AG04449 (cell line): Measurements from ENCODE around the gene WWC1.

ENCODE experiments used
- CTCF ChIA-PET: fragments of 350-600 bp; formaldehyde crosslinking; extraction: SDS; loops from one replicate; lab custom pipeline; 2021; ENCODE audit warnings: antibody characterized with exemption; lab: Yijun Ruan, JAX
- POLR2A ChIA-PET: fragments of 400-600, 350-600 bp; formaldehyde crosslinking; extraction: SDS; loops from one replicate; lab custom pipeline; 2020; ENCODE audit warnings: antibody characterized with exemption, inconsistent platforms; lab: Yijun Ruan, JAX
- DNase-seq: peaks from one replicate; pipeline ENCODE4 v3.0.0-alpha.2; 2010; ENCODE audit warnings: low read depth, low spot score
- H3K4me3 ChIP-seq: 2 replicates; pipeline ENCODE4 v1.5.1; 2011; ENCODE audit warnings: low read depth, mild to moderate bottlenecking, control low read depth, low read length
- TF ChIP-seq, protein P1 (sequence below): IDR thresholded peaks from one replicate; pipeline ENCODE4 v1.5.1; 2011; ENCODE audit warnings: mild to moderate bottlenecking, moderate library complexity, low read length, control low read depth, inconsistent platforms; ENCODE audit not compliant: insufficient read depth; ENCODE audit errors: missing control alignments

The WWC1 gene

DNA sequence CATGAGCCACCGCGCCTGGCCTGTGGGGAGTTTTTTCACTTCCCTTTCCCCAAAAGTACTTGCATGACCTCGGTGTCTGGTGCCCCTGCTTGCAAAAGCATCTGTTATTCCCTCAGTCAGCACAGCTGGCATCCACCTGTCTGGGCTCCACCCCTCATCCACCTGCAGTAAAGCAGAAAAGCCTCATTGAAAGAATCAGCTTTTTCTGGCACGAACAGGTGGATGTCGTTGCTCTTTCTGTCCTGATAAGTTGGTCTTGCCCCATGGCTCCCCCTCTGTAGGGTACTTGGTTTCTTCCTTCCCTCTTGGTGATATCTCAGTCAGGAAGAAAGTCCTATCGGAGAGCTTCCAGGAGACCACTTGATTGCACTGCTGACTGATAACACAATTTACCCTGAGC, 37.4 kb downstream of the WWC1 start:
- no peak overlapping the region for H3K4me3 ChIP-seq
- ChIA-PET POLR2A (no interaction called here), CTCF (interaction anchor here (1.0 to 2.4 kb wide), 3 partner anchors 13 to 38 kb away, joined by 3 to 12 read pairs (median 6); no protein-coding TSS in a partner anchor)
- TF ChIP-seq, protein P1, sequence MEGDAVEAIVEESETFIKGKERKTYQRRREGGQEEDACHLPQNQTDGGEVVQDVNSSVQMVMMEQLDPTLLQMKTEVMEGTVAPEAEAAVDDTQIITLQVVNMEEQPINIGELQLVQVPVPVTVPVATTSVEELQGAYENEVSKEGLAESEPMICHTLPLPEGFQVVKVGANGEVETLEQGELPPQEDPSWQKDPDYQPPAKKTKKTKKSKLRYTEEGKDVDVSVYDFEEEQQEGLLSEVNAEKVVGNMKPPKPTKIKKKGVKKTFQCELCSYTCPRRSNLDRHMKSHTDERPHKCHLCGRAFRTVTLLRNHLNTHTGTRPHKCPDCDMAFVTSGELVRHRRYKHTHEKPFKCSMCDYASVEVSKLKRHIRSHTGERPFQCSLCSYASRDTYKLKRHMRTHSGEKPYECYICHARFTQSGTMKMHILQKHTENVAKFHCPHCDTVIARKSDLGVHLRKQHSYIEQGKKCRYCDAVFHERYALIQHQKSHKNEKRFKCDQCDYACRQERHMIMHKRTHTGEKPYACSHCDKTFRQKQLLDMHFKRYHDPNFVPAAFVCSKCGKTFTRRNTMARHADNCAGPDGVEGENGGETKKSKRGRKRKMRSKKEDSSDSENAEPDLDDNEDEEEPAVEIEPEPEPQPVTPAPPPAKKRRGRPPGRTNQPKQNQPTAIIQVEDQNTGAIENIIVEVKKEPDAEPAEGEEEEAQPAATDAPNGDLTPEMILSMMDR, result no peak
- no peak for DNase-seq

DNA sequence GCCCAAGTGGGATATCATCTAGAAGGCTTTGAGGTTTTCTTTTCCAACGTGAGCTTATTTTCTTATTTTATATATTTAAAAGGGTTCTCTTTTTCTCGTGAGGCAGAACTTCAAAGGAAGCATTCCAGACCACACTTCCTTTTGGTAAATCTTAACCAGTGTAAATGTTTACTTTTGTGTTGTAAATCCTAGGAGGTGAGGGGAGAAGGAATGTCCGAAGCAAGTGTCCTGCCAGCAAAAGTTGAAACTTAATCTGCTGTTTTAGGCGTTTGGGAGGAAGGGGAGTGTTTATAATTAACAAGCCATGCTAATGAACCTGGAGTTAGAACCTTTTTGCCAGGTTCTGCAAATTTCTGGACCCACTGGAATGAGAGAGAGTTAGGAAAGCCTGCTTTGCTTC, 37.9 kb downstream of the WWC1 start:
- no peak for DNase-seq
- no peak overlapping the region for H3K4me3 ChIP-seq
- TF ChIP-seq, protein P1, result no peak
- ChIA-PET CTCF (interaction anchor here (1.0 to 2.1 kb wide), 3 partner anchors 10 to 37 kb away, joined by 3 to 6 read pairs (median 3); no protein-coding TSS in a partner anchor), POLR2A (no interaction called here)

DNA sequence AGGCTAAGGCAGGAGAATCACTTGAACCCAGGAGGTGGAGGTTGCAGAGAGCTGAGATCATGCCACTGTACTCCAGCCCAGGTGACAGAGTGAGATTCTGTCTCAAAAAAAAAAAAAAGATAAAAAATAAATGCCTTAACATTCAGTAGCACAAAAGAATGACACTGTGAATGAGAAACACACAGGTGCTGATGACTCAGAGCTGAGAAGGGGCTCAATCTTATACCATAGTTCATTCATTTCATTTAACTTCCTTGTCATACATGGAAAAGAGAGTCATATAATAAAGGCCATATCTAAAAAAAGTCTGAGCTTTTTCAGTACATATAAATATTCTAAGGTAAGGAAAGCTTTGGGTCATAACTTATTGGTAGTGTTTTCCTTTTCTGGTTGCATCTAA, 40.6 kb downstream of the WWC1 start:
- CTCF ChIA-PET, result interaction anchor here (1.6 kb wide), 1 partner anchor 36 kb away, joined by 4 read pairs; no protein-coding TSS in a partner anchor
- TF ChIP-seq, protein P1, result no peak
- POLR2A ChIA-PET, result no interaction called here
- H3K4me3 ChIP-seq, result no peak overlapping the region
- no peak for DNase-seq

DNA sequence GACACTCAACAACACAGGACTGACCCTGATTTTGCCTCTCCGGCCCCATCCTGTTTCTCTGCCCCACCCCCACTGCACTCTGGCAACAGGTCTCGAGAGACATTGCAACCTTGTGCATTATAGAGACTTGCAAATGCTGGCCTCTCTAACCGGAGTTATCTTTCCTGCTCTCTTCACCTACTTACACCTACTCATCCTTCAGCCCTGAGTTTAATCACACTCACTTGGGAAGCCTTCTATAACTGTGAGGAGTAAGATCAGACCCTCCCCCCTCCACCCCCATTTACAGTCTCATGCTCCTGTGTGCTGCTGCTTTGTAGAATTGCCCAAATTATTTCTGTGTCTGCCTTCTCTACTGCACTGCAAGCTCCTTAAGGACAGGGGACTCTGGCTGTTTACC, 42.8 kb downstream of the WWC1 start:
- POLR2A ChIA-PET, result no interaction called here
- CTCF ChIA-PET, result no interaction called here
- no peak for DNase-seq
- no peak overlapping the region for H3K4me3 ChIP-seq
- TF ChIP-seq, protein P1, result no peak

DNA sequence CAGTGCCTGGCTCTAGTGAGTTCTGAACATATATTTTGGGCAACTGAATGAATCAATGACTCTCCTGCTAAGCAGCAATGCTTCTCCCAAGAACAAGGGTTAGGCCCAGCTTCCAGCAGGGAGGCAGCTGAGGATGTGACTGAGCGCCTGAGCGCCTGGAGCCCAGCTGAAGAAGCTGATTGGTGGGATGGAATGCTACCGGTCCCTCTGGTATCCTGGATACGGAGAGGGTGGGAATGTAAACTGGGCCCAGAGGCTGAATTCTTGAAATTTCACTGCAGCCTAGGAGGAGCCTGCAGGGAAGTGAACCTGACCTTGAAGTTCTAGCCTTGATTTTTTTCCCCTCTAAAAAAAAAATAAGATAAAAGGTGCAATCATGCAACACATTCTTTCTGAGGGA, 43.2 kb downstream of the WWC1 start:
- DNase-seq, result peak; percentile 47
- CTCF ChIA-PET, result no interaction called here
- H3K4me3 ChIP-seq, result no peak overlapping the region
- TF ChIP-seq, protein P1, result no peak
- POLR2A ChIA-PET, result no interaction called here

DNA sequence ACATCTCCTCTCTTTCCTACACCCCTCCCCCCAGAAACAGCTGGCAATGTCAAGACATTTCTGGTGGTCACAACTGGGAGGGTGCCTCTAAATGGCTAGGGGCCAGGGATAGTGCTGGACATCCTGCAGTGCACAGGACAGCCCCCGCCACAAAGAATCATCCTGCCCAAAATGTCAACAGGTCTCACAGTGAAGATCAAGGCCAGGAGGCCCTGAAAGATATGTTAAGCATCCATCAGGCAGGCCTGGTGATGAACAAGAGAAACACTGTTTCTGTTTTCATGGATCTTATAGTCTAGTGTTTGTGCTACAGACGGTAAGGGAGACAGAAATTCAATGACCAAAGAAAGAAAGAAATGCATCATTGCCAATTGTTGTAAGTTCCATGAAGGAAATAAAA, 45.9 kb downstream of the WWC1 start:
- TF ChIP-seq, protein P1, result no peak
- POLR2A ChIA-PET, result no interaction called here
- no peak for DNase-seq
- no peak overlapping the region for H3K4me3 ChIP-seq
- CTCF ChIA-PET, result interaction anchor here (1.5 kb wide), 1 partner anchor 42 kb away, joined by 4 read pairs; no protein-coding TSS in a partner anchor
